Stomach smooth muscle (tissue), 2 donors: ENCODE data around the gene CDK13.

ENCODE experiments used
- H3K27ac ChIP-seq: one replicate; pipeline ENCODE4 v1.7.0; 2013; ENCODE audit warnings: mild to moderate bottlenecking, low read length, inconsistent platforms
- H3K27me3 ChIP-seq, 2 donors: one replicate each; pipeline ENCODE4 v1.7.0; 2013; ENCODE audit warnings: low read length in 2 of 2; ENCODE audit not compliant: insufficient read depth in 2 of 2, control insufficient read depth in 1 of 2
- H3K36me3 ChIP-seq, 2 donors: one replicate each; pipeline ENCODE4 v1.7.0; 2013; ENCODE audit warnings: low read length in 2 of 2; ENCODE audit not compliant: control insufficient read depth in 2 of 2, insufficient read depth in 2 of 2
- H3K4me1 ChIP-seq: one replicate; pipeline ENCODE4 v1.7.0; 2013; ENCODE audit warnings: low read length; ENCODE audit not compliant: control insufficient read depth, insufficient read depth
- H3K4me3 ChIP-seq, 2 donors: one replicate each; pipeline ENCODE4 v1.7.0; 2013; ENCODE audit warnings: low read length in 2 of 2
- H3K9ac ChIP-seq, 2 donors: one replicate each; pipeline ENCODE4 v1.7.0; 2013; ENCODE audit warnings: low read length in 2 of 2, mild to moderate bottlenecking in 1 of 2
- H3K9me3 ChIP-seq, 2 donors: one replicate each; pipeline ENCODE4 v1.7.0; 2013; ENCODE audit warnings: low read length in 2 of 2; ENCODE audit not compliant: control insufficient read depth in 2 of 2
- donor health status: healthy.
- donor health status: Pancreatic carcinoma.

The CDK13 gene

DNA sequence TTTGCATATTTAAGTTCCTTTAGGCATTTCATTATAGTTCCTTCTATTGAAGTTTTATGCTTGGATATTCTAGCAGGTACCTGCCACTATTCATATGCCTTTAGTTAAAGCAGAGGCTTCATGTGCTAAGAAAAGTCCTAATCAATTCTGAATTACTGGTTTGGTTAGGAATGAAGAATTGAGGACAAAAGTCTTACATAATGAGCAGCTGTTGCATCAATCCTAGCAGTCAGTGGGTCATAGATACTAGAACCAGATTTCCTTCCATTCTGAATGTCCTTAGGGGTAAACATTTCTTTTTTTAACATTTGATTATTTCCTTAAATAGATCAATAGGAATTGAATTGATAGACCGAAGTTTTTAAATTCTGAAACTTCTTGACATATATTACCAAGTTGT, 59.2 kb downstream of the CDK13 start:
- no peak overlapping the region for H3K9ac ChIP-seq
- H3K9me3 ChIP-seq, result no peaks in the 10 kb centered on the region
- H3K27ac ChIP-seq, result no peak overlapping the region
- no peak overlapping the region for H3K4me3 ChIP-seq
- H3K36me3 ChIP-seq, result peaks cover 0 to 4% of the 10 kb centered on the region in 2 donors
- no peaks in the 10 kb centered on the region for H3K4me1 ChIP-seq
- no peaks in the 10 kb centered on the region for H3K27me3 ChIP-seq

DNA sequence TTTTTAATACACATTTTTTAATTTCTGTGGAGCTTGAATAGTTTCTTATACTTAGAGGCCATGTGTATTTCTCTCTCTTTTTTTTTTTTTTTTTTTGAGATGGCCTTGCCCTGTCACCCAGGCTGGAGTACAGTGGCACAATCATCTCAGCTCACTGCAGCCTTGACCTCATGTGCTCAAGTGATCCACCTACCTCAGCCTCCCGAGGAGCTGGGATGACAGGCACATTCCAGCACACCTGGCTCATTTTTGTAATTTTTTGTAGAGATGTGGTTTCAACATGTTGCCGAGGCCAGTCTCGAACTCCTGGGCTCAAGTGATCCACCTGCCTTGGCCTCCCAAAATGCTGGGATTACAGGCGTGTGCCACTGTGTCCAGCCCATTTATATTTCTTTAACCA, 64.3 kb downstream of the CDK13 start:
- Histone ChIP-seq H3K27ac (no peak overlapping the region), H3K4me1 (no peaks in the 10 kb centered on the region), H3K27me3 (no peaks in the 10 kb centered on the region), H3K9me3 (no peaks in the 10 kb centered on the region), H3K36me3 (peaks cover 0 to 11% of the 10 kb centered on the region in 2 donors), H3K4me3 (no peak overlapping the region), H3K9ac (no peak overlapping the region)

DNA sequence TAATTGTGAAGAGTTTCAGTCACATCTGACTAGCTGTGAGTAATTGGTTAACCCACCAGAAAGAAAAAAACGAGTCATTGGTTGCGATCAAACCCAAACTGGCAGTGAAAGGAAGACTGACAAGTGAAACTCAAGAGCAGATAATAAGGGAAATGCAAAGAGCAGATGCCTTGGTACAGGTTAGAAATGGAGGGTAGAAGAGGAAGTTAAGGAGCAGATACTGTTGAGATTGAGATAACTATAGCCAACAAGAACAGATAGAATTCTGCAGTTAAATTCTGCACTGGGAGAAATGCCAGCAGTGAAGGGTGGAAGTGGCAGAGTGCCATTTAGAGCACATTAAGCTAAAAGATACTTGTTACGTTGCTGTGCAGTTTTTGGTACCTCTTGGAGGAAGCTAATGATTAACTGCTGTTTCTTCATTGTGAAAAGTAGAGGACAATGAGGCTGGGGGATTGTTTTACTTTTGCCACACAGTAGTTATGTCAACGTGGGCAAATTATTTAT, 65.8 kb downstream of the CDK13 start:
- peaks cover 0 to 8% of the 10 kb centered on the region in 2 donors for H3K36me3 ChIP-seq
- no peak overlapping the region for H3K9ac ChIP-seq
- H3K27ac ChIP-seq, result no peak overlapping the region
- no peaks in the 10 kb centered on the region for H3K4me1 ChIP-seq
- no peak overlapping the region for H3K4me3 ChIP-seq
- H3K27me3 ChIP-seq, result no peaks in the 10 kb centered on the region
- H3K9me3 ChIP-seq, result no peaks in the 10 kb centered on the region

DNA sequence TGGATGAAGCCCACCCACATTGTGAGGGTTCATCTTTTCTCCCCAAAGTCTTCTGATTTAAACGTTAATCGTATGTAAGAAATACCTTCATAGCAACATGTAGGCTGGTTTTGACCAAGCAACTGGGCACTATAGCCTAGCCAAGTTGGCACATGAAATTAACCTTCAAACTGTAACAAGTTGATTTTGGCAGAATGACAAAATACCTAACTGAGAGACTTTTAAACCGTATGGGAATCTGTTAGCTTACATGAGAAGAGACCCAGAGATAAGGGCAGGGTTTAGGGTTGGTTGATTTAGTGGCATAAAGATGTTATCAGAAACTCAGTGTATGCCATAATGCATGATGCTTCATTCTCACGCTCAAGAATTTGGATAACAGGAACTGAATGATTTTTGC, 69.5 kb downstream of the CDK13 start:
- Histone ChIP-seq H3K9me3 (no peaks in the 10 kb centered on the region), H3K4me3 (no peak overlapping the region), H3K9ac (no peak overlapping the region), H3K4me1 (no peaks in the 10 kb centered on the region), H3K27me3 (no peaks in the 10 kb centered on the region), H3K36me3 (peaks cover 3 to 10% of the 10 kb centered on the region in 2 donors), H3K27ac (no peak overlapping the region)

DNA sequence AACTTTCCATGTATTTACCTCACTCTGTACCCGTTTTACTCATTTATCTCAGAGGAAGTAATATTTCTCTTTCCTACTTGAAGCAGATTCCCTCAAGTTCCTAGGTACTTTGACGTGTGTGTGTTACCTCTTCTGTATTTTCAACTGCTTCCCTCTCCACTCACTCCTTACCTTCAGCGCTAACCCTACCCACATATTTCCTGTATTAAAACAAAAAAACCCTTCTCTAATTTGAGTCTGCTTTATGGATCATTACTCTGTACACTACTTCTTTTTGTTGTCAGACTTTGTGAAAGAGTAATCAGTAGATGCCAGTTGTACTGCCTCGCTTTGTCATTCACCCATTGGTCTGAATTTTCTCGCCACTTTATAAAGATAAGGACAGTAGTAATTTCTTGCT, 74.0 kb downstream of the CDK13 start:
- Histone ChIP-seq H3K27me3 (no peaks in the 10 kb centered on the region), H3K27ac (no peak overlapping the region), H3K4me3 (no peak overlapping the region), H3K4me1 (no peaks in the 10 kb centered on the region), H3K9ac (no peak overlapping the region), H3K36me3 (peaks cover 5% of the 10 kb centered on the region in 2 donors), H3K9me3 (no peaks in the 10 kb centered on the region)

DNA sequence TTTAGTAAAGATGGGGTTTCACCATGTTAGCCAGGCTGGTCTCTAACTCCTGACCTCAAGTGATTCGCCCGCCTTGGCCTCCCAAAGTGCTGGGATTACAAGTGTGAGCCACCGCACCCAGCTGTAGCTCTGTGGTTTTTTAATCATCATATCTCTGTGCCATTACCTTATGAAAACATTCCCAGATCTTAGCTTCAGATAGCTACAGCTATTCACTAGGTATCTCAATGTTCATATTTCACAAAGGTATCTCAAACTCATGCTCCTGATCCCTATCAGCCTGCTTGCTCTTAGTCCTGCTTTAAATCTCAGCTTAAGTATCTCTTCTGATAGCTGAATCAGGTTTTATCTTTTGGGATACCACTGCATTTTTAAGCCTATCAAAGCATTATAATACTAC, 74.8 kb downstream of the CDK13 start:
- no peaks in the 10 kb centered on the region for H3K27me3 ChIP-seq
- H3K9me3 ChIP-seq, result no peaks in the 10 kb centered on the region
- H3K9ac ChIP-seq, result no peak overlapping the region
- no peak overlapping the region for H3K4me3 ChIP-seq
- peaks cover 5% of the 10 kb centered on the region in 2 donors for H3K36me3 ChIP-seq
- H3K4me1 ChIP-seq, result no peaks in the 10 kb centered on the region
- H3K27ac ChIP-seq, result no peak overlapping the region

DNA sequence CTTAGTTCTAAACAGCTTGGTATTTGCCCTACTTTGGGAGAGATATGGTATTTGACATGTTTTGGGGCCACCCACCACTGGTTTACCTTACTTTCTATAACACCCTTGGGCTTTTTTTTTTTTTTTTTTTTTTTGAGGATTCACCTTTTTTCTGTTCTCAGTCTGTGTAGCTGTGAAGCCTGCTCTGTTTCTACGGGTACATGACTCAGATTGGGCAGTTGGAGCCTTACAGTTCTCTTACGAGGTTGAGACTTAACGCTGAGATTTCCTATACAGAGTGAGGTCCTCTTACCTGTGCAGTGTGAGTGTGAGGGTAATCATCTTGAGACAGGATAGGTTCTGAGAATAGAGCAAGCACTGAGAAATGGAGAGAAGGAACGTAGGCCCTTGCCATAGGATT, 77.5 kb downstream of the CDK13 start:
- H3K27ac ChIP-seq, result no peak overlapping the region

DNA sequence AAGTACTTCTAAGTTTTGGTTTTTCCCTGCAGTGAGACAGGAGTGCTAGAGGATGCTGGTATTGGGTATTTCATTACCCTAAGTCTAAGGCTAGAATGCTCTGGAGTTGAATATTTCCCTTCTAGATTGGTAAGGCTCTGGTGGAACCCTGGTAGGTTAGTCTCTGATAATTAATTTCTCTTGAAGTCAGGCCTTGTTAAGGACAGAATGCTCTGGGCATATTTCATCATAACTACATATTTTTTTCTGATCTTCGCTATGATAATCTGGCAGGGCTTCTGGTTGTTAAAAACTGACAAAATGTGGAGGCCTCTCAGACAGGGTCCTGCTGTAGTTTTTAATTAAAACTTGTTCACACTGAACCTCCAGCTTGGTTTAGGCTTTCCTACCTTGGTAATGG, 83.8 kb downstream of the CDK13 start:
- Histone ChIP-seq H3K9ac (no peak overlapping the region), H3K9me3 (no peaks in the 10 kb centered on the region), H3K27ac (no peak overlapping the region), H3K27me3 (no peaks in the 10 kb centered on the region), H3K4me3 (no peak overlapping the region), H3K36me3 (peaks cover 5 to 6% of the 10 kb centered on the region in 2 donors), H3K4me1 (no peaks in the 10 kb centered on the region)

More for the DNA sequence above, 77.5 kb downstream of the CDK13 start:
- Histone ChIP-seq H3K9me3 (no peaks in the 10 kb centered on the region), H3K27me3 (no peaks in the 10 kb centered on the region), H3K4me3 (no peak overlapping the region), H3K4me1 (no peaks in the 10 kb centered on the region), H3K9ac (no peak overlapping the region), H3K36me3 (peaks cover 8 to 10% of the 10 kb centered on the region in 2 donors)

DNA sequence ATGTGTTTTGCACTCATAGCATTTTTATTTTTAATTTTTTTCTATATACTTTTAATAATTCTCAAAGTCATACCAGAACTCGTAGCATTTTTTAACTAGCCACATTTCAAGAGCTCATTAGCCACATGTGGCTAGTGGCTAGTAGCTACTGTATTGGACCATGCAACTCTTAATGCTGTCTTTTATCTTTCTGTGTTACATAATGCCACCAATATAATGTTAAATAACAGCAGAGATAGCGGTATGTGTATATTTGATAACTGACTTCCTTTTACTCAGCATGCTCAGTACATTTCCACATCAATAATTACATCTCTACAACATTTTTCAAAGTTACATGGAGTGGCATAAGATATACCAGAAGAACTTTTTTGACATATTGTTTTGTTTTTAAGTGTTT, 91.4 kb downstream of the CDK13 start:
- H3K4me3 ChIP-seq, result no peak overlapping the region
- H3K27me3 ChIP-seq, result no peaks in the 10 kb centered on the region
- H3K4me1 ChIP-seq, result no peaks in the 10 kb centered on the region
- no peaks in the 10 kb centered on the region for H3K9me3 ChIP-seq
- no peak overlapping the region for H3K9ac ChIP-seq
- H3K27ac ChIP-seq, result no peak overlapping the region
- H3K36me3 ChIP-seq, result peaks cover 0 to 3% of the 10 kb centered on the region in 2 donors

DNA sequence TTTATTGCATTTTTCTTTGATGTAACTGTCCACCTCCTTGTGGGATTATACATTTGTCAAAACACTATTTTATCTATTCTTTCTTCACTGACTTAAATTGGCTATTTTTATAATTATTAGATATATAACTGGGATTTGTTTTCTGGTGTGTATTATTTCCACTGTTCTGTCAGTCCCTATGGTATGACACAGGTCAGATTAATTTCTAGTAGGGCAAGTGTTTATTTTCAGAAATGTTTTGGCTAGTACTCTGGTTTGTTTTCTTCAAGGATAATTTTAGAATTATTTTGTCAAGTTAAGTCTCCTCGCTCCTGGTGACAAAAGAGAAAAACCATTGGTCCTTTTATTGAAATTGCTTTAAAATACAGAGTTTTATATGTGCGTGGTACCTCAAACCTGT, 93.1 kb downstream of the CDK13 start:
- Histone ChIP-seq H3K4me3 (no peak overlapping the region), H3K9me3 (no peaks in the 10 kb centered on the region), H3K27me3 (no peaks in the 10 kb centered on the region), H3K36me3 (no peaks in the 10 kb centered on the region), H3K4me1 (no peaks in the 10 kb centered on the region), H3K27ac (no peak overlapping the region), H3K9ac (no peak overlapping the region)

DNA sequence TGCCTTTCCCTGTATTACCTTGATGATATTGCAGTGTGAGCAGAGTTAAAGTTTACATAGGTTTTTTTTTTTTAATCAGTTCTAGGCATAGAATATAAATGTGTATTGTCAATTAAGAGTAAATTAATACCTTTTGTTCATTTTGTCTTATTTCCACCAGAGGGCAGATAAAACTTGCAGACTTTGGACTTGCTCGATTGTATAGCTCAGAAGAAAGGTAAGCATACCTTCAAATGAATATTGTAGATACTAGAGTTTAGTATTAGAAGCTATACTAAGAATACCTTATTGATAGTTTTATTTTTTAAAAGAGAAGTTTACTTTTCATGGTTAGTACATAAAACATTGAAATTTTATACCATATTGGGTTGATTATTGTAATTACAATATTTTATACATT, 97.6 kb downstream of the CDK13 start:
- no peaks in the 10 kb centered on the region for H3K4me1 ChIP-seq
- no peak overlapping the region for H3K4me3 ChIP-seq
- no peaks in the 10 kb centered on the region for H3K9me3 ChIP-seq
- no peak overlapping the region for H3K9ac ChIP-seq
- H3K36me3 ChIP-seq, result peaks cover 0 to 4% of the 10 kb centered on the region in 2 donors
- no peak overlapping the region for H3K27ac ChIP-seq
- H3K27me3 ChIP-seq, result no peaks in the 10 kb centered on the region
